Measurements from ENCODE around the gene KIZ.
A peak's percentile ranks its signal among the peaks of the same experiment; 100 is the strongest.

Gene KIZ

GRCh38 chr20:21087862-21088540 is 37.9 kb upstream of the KIZ start:
- TF ChIP-seq TAF1 (IDR thresholded peaks at IDR 0.05; ENCODE audit: borderline replicate concordance, insufficient read depth, low read length) (no peak), FOXP2 (optimal IDR thresholded peaks at IDR 0.05; ENCODE audit: borderline replicate concordance, extremely low read depth, extremely low read length, insufficient read depth) (no peak), SIN3A (IDR thresholded peaks at IDR 0.05; ENCODE audit: borderline replicate concordance, insufficient read depth, low read length) (no peak), POLR2AphosphoS5 (IDR thresholded peaks at IDR 0.05; ENCODE audit: low read depth, low read length) (no peak), REST (IDR thresholded peaks at IDR 0.05; ENCODE audit: insufficient read depth in 1 of 2, low read depth in 2 of 2, low read length in 2 of 2) (no peak)

- TF ChIP-seq FOXP2 (optimal IDR thresholded peaks at IDR 0.05; ENCODE audit: borderline replicate concordance, extremely low read depth, extremely low read length, insufficient read depth) (no peak), SIN3A (IDR thresholded peaks at IDR 0.05; ENCODE audit: borderline replicate concordance, insufficient read depth, low read length) (no peak), REST (IDR thresholded peaks at IDR 0.05; ENCODE audit: insufficient read depth in 1 of 2, low read depth in 2 of 2, low read length in 2 of 2) (no peak), POLR2AphosphoS5 (IDR thresholded peaks at IDR 0.05; ENCODE audit: low read depth, low read length) (no peak), TAF1 (IDR thresholded peaks at IDR 0.05; ENCODE audit: borderline replicate concordance, insufficient read depth, low read length) (no peak)
Observed at GRCh38 chr20:21089391-21089790, 36.5 kb upstream of the KIZ start.

GRCh38 chr20:21090111-21090618 is 35.7 kb upstream of the KIZ start:
- no peak for TF ChIP-seq FOXP2 (optimal IDR thresholded peaks at IDR 0.05; ENCODE audit: borderline replicate concordance, extremely low read depth, extremely low read length, insufficient read depth)
- no peak for TF ChIP-seq SIN3A (IDR thresholded peaks at IDR 0.05; ENCODE audit: borderline replicate concordance, insufficient read depth, low read length)
- no peak for TF ChIP-seq REST (IDR thresholded peaks at IDR 0.05; ENCODE audit: insufficient read depth in 1 of 2, low read depth in 2 of 2, low read length in 2 of 2)
- no peak for TF ChIP-seq POLR2AphosphoS5 (IDR thresholded peaks at IDR 0.05; ENCODE audit: low read depth, low read length)

GRCh38 chr20:21090721-21091120 is 35.2 kb upstream of the KIZ start:
- TF ChIP-seq FOXP2 (optimal IDR thresholded peaks at IDR 0.05; ENCODE audit: borderline replicate concordance, extremely low read depth, extremely low read length, insufficient read depth) (peak; percentile 13), REST (IDR thresholded peaks at IDR 0.05; ENCODE audit: insufficient read depth in 1 of 2, low read depth in 2 of 2, low read length in 2 of 2) (no peak)

- TF ChIP-seq REST (IDR thresholded peaks at IDR 0.05; ENCODE audit: insufficient read depth in 1 of 2, low read depth in 2 of 2, low read length in 2 of 2) (no peak), FOXP2 (optimal IDR thresholded peaks at IDR 0.05; ENCODE audit: borderline replicate concordance, extremely low read depth, extremely low read length, insufficient read depth) (no peak), POLR2AphosphoS5 (IDR thresholded peaks at IDR 0.05; ENCODE audit: low read depth, low read length) (no peak), SIN3A (IDR thresholded peaks at IDR 0.05; ENCODE audit: borderline replicate concordance, insufficient read depth, low read length) (no peak), TAF1 (IDR thresholded peaks at IDR 0.05; ENCODE audit: borderline replicate concordance, insufficient read depth, low read length) (no peak)
Observed at GRCh38 chr20:21092806-21093205, 33.1 kb upstream of the KIZ start.

All from PFSK-1 (cell line).